Neural crest cell (in vitro differentiated cells): Measurements from ENCODE around the gene XYLT1. TPM values are rescaled to one million over a fixed set of nuclear protein-coding genes. Genes with fewer than 3 reads are reported as not detected.

Source experiments
- DNase-seq: peaks from one replicate; pipeline ENCODE4 v3.0.0; 2021; ENCODE audit warnings: low read depth, mixed read lengths, low spot score
- H3K27ac Mint-ChIP-seq: one replicate; pipeline ENCODE4 v1.8.0; 2021; ENCODE audit warnings: mild to moderate bottlenecking, mixed read lengths; ENCODE audit not compliant: unreplicated experiment
- H3K27me3 Mint-ChIP-seq: 2 replicates; pipeline ENCODE4 v1.8.0; 2021; ENCODE audit warnings: low read depth, mild to moderate bottlenecking, mixed read lengths
- H3K36me3 Mint-ChIP-seq: 2 replicates; pipeline ENCODE4 v1.8.0; 2021; ENCODE audit warnings: low read depth, mild to moderate bottlenecking, mixed read lengths
- H3K4me1 Mint-ChIP-seq: 2 replicates; pipeline ENCODE4 v1.8.0; 2021; ENCODE audit warnings: mixed read lengths
- H3K4me3 Mint-ChIP-seq: one replicate; pipeline ENCODE4 v1.8.0; 2021; ENCODE audit warnings: mild to moderate bottlenecking, mixed read lengths
- H3K9me3 Mint-ChIP-seq: 2 replicates; pipeline ENCODE4 v1.8.0; 2021; ENCODE audit warnings: mixed read lengths
- total RNA-seq: library from RNA; stranded (reverse); gene quantifications from 2 replicates; pipeline ENCODE4 v1.2.1, GENCODE V29; 2021
- TF ChIP-seq, protein P1 (sequence below): fragments of 200-600 bp; sonication (generic); conservative IDR thresholded peaks from 2 replicates; pipeline ENCODE4 v1.5.0; 2021; ENCODE audit warnings: antibody characterized with exemption, mild to moderate bottlenecking

Gene XYLT1
- total RNA-seq, 1 donor from 2014 or later, result 15.0 TPM

DNA sequence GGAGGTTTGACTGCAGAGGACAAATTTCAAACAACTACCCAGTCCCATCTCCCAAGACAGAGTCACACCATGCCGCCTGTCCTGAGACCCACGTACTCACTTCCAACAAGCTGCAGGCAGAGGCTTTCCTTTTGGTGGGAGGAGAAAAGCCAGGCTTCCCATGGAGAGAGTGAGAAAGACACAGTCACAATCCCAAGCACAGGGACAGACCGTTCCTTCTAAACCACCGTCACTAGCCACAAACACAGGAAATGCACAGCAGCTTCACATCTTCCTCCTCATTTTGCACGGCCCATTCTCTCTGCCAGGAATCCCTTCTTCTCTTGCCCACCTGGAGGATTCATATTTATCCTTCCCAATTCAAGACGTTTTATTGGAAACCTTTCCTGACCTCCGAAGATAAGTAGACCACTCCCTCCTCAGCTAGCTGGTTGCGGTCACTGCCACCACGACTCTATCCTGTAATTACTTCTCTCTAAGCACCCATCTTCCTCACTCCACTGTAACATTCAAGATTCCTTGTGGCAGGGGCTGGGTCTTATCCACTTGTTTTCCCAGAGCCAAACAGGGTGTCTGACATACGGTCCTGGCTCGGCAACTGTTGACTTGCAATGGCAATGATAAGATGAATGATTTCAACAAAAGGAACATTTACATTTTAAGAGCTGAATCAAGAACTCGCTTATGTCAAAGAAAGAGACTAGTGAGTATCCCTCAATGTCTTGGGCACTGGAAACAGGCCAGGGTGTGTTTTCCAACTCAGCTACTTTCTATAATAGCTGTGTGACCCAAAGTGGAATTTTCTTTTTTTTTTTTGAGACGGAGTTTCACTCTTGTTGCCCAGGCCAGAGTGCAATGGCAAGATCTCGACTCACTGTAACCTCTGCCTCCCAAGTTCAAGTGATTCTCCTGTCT lies 87.6 kb downstream of the XYLT1 start:
- TF ChIP-seq, protein P1, sequence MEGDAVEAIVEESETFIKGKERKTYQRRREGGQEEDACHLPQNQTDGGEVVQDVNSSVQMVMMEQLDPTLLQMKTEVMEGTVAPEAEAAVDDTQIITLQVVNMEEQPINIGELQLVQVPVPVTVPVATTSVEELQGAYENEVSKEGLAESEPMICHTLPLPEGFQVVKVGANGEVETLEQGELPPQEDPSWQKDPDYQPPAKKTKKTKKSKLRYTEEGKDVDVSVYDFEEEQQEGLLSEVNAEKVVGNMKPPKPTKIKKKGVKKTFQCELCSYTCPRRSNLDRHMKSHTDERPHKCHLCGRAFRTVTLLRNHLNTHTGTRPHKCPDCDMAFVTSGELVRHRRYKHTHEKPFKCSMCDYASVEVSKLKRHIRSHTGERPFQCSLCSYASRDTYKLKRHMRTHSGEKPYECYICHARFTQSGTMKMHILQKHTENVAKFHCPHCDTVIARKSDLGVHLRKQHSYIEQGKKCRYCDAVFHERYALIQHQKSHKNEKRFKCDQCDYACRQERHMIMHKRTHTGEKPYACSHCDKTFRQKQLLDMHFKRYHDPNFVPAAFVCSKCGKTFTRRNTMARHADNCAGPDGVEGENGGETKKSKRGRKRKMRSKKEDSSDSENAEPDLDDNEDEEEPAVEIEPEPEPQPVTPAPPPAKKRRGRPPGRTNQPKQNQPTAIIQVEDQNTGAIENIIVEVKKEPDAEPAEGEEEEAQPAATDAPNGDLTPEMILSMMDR, result no peak
- H3K27ac Mint-ChIP-seq, result no peak overlapping the region
- H3K27me3 Mint-ChIP-seq, result no peaks in the 10 kb centered on the region
- no peaks in the 10 kb centered on the region for H3K36me3 Mint-ChIP-seq
- no peak for DNase-seq
- no peaks in the 10 kb centered on the region for H3K9me3 Mint-ChIP-seq
- no peak overlapping the region for H3K4me3 Mint-ChIP-seq
- H3K4me1 Mint-ChIP-seq, result peaks cover 50% of the 10 kb centered on the region

DNA sequence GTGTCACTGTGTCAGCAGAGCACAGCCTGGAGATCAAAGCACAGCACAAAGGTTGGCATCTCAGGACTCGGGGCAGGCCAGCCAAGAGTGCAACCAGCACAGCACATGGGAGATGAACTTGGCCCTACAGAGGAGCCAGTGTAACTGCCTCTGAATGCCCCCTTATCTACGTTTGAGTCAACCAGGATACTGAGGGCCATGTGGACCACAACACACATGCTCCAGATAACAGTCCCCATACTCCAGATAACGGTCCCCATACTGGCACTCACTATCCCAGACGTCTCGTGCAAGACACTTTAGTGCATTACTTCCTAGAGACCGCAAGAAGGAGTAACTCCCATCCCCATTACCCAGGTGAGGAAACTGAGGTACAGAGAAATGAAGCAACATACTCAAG lies 88.2 kb downstream of the XYLT1 start:
- no peaks in the 10 kb centered on the region for H3K36me3 Mint-ChIP-seq
- H3K27ac Mint-ChIP-seq, result no peak overlapping the region

GRCh38 chr16:17381784-17382183 lies 89.0 kb downstream of the XYLT1 start:
- peaks cover 62% of the 10 kb centered on the region for H3K4me1 Mint-ChIP-seq
- no peaks in the 10 kb centered on the region for H3K27me3 Mint-ChIP-seq
- no peak for DNase-seq
- no peak overlapping the region for H3K4me3 Mint-ChIP-seq
- no peak overlapping the region for H3K27ac Mint-ChIP-seq
- TF ChIP-seq, protein P1, result no peak
- H3K9me3 Mint-ChIP-seq, result no peaks in the 10 kb centered on the region
- no peaks in the 10 kb centered on the region for H3K36me3 Mint-ChIP-seq

More for the DNA sequence above, 88.2 kb downstream of the XYLT1 start:
- TF ChIP-seq, protein P1, result no peak
- no peaks in the 10 kb centered on the region for H3K27me3 Mint-ChIP-seq
- H3K9me3 Mint-ChIP-seq, result no peaks in the 10 kb centered on the region
- H3K4me3 Mint-ChIP-seq, result no peak overlapping the region
- H3K4me1 Mint-ChIP-seq, result peaks cover 56% of the 10 kb centered on the region
- no peak for DNase-seq

GRCh38 chr16:17380613-17381012 lies 90.1 kb downstream of the XYLT1 start:
- Mint-ChIP-seq H3K4me1 (peaks cover 59% of the 10 kb centered on the region), H3K36me3 (no peaks in the 10 kb centered on the region), H3K27ac (no peak overlapping the region), H3K27me3 (no peaks in the 10 kb centered on the region), H3K9me3 (no peaks in the 10 kb centered on the region), H3K4me3 (no peak overlapping the region)
- no peak for DNase-seq
- TF ChIP-seq, protein P1, result no peak

GRCh38 chr16:17379121-17379571 lies 91.6 kb downstream of the XYLT1 start:
- Mint-ChIP-seq H3K27ac (peak overlapping the region; percentile 73), H3K36me3 (no peaks in the 10 kb centered on the region), H3K9me3 (no peaks in the 10 kb centered on the region), H3K4me1 (peaks cover 58% of the 10 kb centered on the region), H3K27me3 (no peaks in the 10 kb centered on the region), H3K4me3 (no peak overlapping the region)
- no peak for DNase-seq
- TF ChIP-seq, protein P1, result no peak
